Motor neuron (in vitro differentiated cells): ENCODE results near the gene CCHCR1. TPM values are rescaled to one million over a fixed set of nuclear protein-coding genes. Genes with fewer than 3 reads are reported as not detected.
"Not testable (repeated sequence)": the region's sequence is repeated elsewhere in the genome, so short reads cannot be mapped to it uniquely, and the experiment has no call there.

ENCODE experiments used
- ATAC-seq, 8 experiments: fragments of 200-7000 bp; cut with Tn5 transposase; replicated peaks in 6 of 8; 2 replicates each; pipeline ENCODE4 v1.8.0; 2021; ENCODE audit warnings: mild to moderate bottlenecking in 8 of 8, moderate library complexity in 8 of 8
- H3K27ac ChIP-seq, 2 donors: fragments of 250-450 bp; sonication (Bioruptor Pico); 2 replicates each; pipeline ENCODE4 v1.9.0; 2021; ENCODE audit warnings: antibody characterized with exemption in 2 of 2, mild to moderate bottlenecking in 2 of 2, moderate library complexity in 1 of 2
- H3K4me1 ChIP-seq, 2 donors: fragments of 250-450 bp; sonication (Bioruptor Pico); replicated peaks in 1 of 2; 2 replicates each; pipeline ENCODE4 v1.6.1; 2021; ENCODE audit warnings: antibody characterized with exemption in 2 of 2, mild to moderate bottlenecking in 2 of 2, moderate library complexity in 1 of 2
- H3K4me3 ChIP-seq, 5 donors: fragments of 250-450 bp; sonication (Bioruptor Pico); 2 replicates each; pipeline ENCODE4 v1.9.0; 2021; ENCODE audit warnings: antibody characterized with exemption in 5 of 5, mild to moderate bottlenecking in 5 of 5, moderate library complexity in 4 of 5
- WGBS, 10 experiments: fragments of 450-650 bp; shearing (Covaris generic); methylation state at CpG; one replicate each; pipeline ENCODE4 v1.0.0; 2022; 5-methylcytosine and 5-hydroxymethylcytosine counted together
- in situ Hi-C, 9 experiments: fragments of 400-800 bp; cut with MboI; loops; one replicate each; pipeline ENCODE4 v1.15.0; 2021; ENCODE audit warnings: low sequenced_read_pairs in 9 of 9, low pct_unique_long_range_greater_than_20kb in 2 of 9; ENCODE audit not compliant: unreplicated experiment in 9 of 9
- total RNA-seq, 8 experiments: library from RNA; unstranded; fragments of 300-600 nt; gene quantifications; 2 replicates each; pipeline versions ENCODE4 v1.2.3 to v1.2.4, GENCODE V29; 2022

Gene CCHCR1
- total RNA-seq, 8 experiments from 2014 or later, result 12.1 to 33.8 (median 15.6) TPM

- Histone ChIP-seq H3K27ac (no peak overlapping the region), H3K4me3 (no peak overlapping the region), H3K4me1 (peaks cover 12 to 13% of the 10 kb centered on the region in 2 donors)
- ATAC-seq, result peak in 3 of 8 experiments; percentile 57 to 94 (median 86)
- WGBS, 10 experiments, result 27 to 90% (median 60%) methylated on average over 1 to 3 of the region's 3 CpGs; no CpG with 5 or more reads in 1 of the 10 experiments
- in situ Hi-C loops, result no loop called here
Measured at GRCh38 chr6:31175971-31176370, 18.4 kb upstream of the CCHCR1 start.

- in situ Hi-C loops, result no loop called here
- H3K27ac ChIP-seq, result no peak overlapping the region
- no peak for ATAC-seq
- WGBS, 10 experiments, result 92 to 100% (median 100%) methylated on average over 2 to 3 of the region's 5 CpGs; no CpG with 5 or more reads in 6 of the 10 experiments
- peaks cover 12 to 13% of the 10 kb centered on the region in 2 donors for H3K4me1 ChIP-seq
- H3K4me3 ChIP-seq, result no peak overlapping the region
Measured at GRCh38 chr6:31174378-31174777, 16.8 kb upstream of the CCHCR1 start.

GRCh38 chr6:31173406-31173805 is 15.8 kb upstream of the CCHCR1 start:
- no peak overlapping the region for H3K4me3 ChIP-seq
- H3K27ac ChIP-seq, result no peak overlapping the region
- WGBS, 10 experiments, result 29 to 100% (median 67%) methylated on average over 1 of the region's 3 CpGs; no CpG with 5 or more reads in 7 of the 10 experiments
- ATAC-seq, result no peak
- peaks cover 12 to 13% of the 10 kb centered on the region in 2 donors for H3K4me1 ChIP-seq
- in situ Hi-C loops, result no loop called here

GRCh38 chr6:31172973-31173384 is 15.4 kb upstream of the CCHCR1 start:
- whole genome bisulfite sequencing, 10 experiments, result 0 to 67% (median 20%) methylated on average over 1 to 4 of the region's 5 CpGs; no CpG with 5 or more reads in 5 of the 10 experiments
- ATAC-seq, result peak in 2 of 8 experiments; percentile 31 to 38
- in situ Hi-C loops, result no loop called here
- Histone ChIP-seq H3K4me3 (no peak overlapping the region), H3K27ac (no peak overlapping the region), H3K4me1 (peaks cover 12 to 13% of the 10 kb centered on the region in 2 donors)

GRCh38 chr6:31171931-31172905 is 14.6 kb upstream of the CCHCR1 start:
- in situ Hi-C loops, result no loop called here
- Histone ChIP-seq H3K4me1 (peaks cover 12 to 13% of the 10 kb centered on the region in 2 donors), H3K27ac (no peak overlapping the region), H3K4me3 (no peak overlapping the region)
- 9 to 67% (median 14%) methylated on average over 1 to 8 of the region's 16 CpGs; no CpG with 5 or more reads in 5 of the 10 experiments for WGBS, 10 experiments
- peak in 1 of 8 experiments; percentile 18 for ATAC-seq

- peak in 1 of 8 experiments; percentile 24 for ATAC-seq
- peaks cover 12 to 13% of the 10 kb centered on the region in 2 donors for H3K4me1 ChIP-seq
- 29 to 96% (median 91%) methylated on average over 2 to 5 of the region's 10 CpGs; no CpG with 5 or more reads in 4 of the 10 experiments for WGBS, 10 experiments
- H3K4me3 ChIP-seq, result no peak overlapping the region
- no peak overlapping the region for H3K27ac ChIP-seq
- in situ Hi-C loops, result no loop called here
Measured at GRCh38 chr6:31170987-31171671, 13.5 kb upstream of the CCHCR1 start.

- WGBS, 10 experiments, result 80% methylated on average over 1 of the region's 9 CpGs; no CpG with 5 or more reads in 9 of the 10 experiments
- Histone ChIP-seq H3K4me1 (peaks cover 12 to 13% of the 10 kb centered on the region in 2 donors), H3K27ac (no peak within 1 kb of the TSS), H3K4me3 (peak within 1 kb of the TSS in 1 of 5 donors; percentile 29)
- ATAC-seq, result no peak
- in situ Hi-C loops, result no loop called here
Measured at GRCh38 chr6:31170600-31170881, 12.9 kb upstream of the CCHCR1 start, which contains the start of gene POU5F1. TSS of gene POU5F1 (minus strand) at chr6:31170682. CDS start at chr6:31170620, 62 bp downstream.

- H3K4me1 ChIP-seq, result peaks cover 12 to 13% of the 10 kb centered on the region in 2 donors
- H3K4me3 ChIP-seq, result peak overlapping the region in 1 of 5 donors; percentile 29
- in situ Hi-C loops, H3K27ac ChIP-seq: not testable (repeated sequence)
- WGBS, 10 experiments, result 23 to 93% (median 71%) methylated on average over 2 to 15 of the region's 23 CpGs; no CpG with 5 or more reads in 4 of the 10 experiments
- peak in 6 of 8 experiments; percentile 26 to 93 (median 63) for ATAC-seq
Measured at GRCh38 chr6:31169858-31170599, 12.4 kb upstream of the CCHCR1 start.

GRCh38 chr6:31169123-31169857 is 11.7 kb upstream of the CCHCR1 start:
- Histone ChIP-seq H3K4me1 (peaks cover 12 to 13% of the 10 kb centered on the region in 2 donors), H3K27ac (no peak overlapping the region), H3K4me3 (no peak overlapping the region)
- peak in 3 of 8 experiments; percentile 22 to 60 (median 34) for ATAC-seq
- WGBS, 10 experiments, result 35 to 100% (median 56%) methylated on average over 1 to 9 of the region's 10 CpGs; no CpG with 5 or more reads in 2 of the 10 experiments
- in situ Hi-C loops, result no loop called here

- WGBS, 10 experiments, result 70 to 100% (median 85%) methylated on average over 1 to 2 of the region's 3 CpGs; no CpG with 5 or more reads in 4 of the 10 experiments
- in situ Hi-C loops, result no loop called here
- Histone ChIP-seq H3K27ac (no peak overlapping the region), H3K4me1 (peaks cover 12 to 13% of the 10 kb centered on the region in 2 donors), H3K4me3 (no peak overlapping the region)
- ATAC-seq, result no peak
Measured at GRCh38 chr6:31168606-31169005, 11.0 kb upstream of the CCHCR1 start.

- no peak overlapping the region for H3K4me3 ChIP-seq
- no peaks in the 10 kb centered on the region for H3K4me1 ChIP-seq
- ATAC-seq, result no peak
- in situ Hi-C loops, result no loop called here
- H3K27ac ChIP-seq, result no peak overlapping the region
- 40 to 100% (median 67%) methylated on average over 1 to 2 of the region's 5 CpGs; no CpG with 5 or more reads in 5 of the 10 experiments for WGBS, 10 experiments
Measured at GRCh38 chr6:31165986-31166385, 8.4 kb upstream of the CCHCR1 start.
